ENCODE measurements around the gene C10orf90.

Gene C10orf90

GRCh38 chr10:126583552-126584200 is 86.8 kb downstream of the C10orf90 start:
- no peak overlapping the region for H3K4me2 ChIP-seq (ENCODE audit: low read length)
- no peak overlapping the region for H2AFZ ChIP-seq (ENCODE audit: low read length)
- H3K4me3 ChIP-seq (ENCODE audit: low read depth, low read length, poor library complexity, severe bottlenecking) = no peak overlapping the region
- H3K27ac ChIP-seq (ENCODE audit: low read depth, low read length, poor library complexity, severe bottlenecking) = no peak overlapping the region
- H3K79me2 ChIP-seq (ENCODE audit: insufficient read depth, low read length) = no peaks in the 10 kb centered on the region
- H3K9ac ChIP-seq (ENCODE audit: low read length) = no peak overlapping the region
- no peaks in the 10 kb centered on the region for H4K20me1 ChIP-seq (ENCODE audit: insufficient read depth, low read length)
- no peak for TF ChIP-seq CTCF (IDR thresholded peaks at IDR 0.05; ENCODE audit: low read length)
- TF ChIP-seq EZH2 (IDR thresholded peaks at IDR 0.05; ENCODE audit: borderline replicate concordance, low read length) = no peak
- no peaks in the 10 kb centered on the region for H3K9me2 ChIP-seq (ENCODE audit: low read depth, low read length)
- no peaks in the 10 kb centered on the region for H3K4me1 ChIP-seq (ENCODE audit: insufficient read depth, low read length, severe bottlenecking)
- no peaks in the 10 kb centered on the region for H3K27me3 ChIP-seq (ENCODE audit: insufficient read depth, low read length)
- no peaks in the 10 kb centered on the region for H3K36me3 ChIP-seq (ENCODE audit: insufficient read depth, low read length)
- H3K9me3 ChIP-seq (ENCODE audit: low read length) = no peaks in the 10 kb centered on the region
- H3F3A ChIP-seq (ENCODE audit: insufficient read depth, low read length) = no peaks in the 10 kb centered on the region

GRCh38 chr10:126581648-126582046 is 88.8 kb downstream of the C10orf90 start:
- Histone ChIP-seq H2AFZ (ENCODE audit: low read length) (no peak overlapping the region), H3K9me3 (ENCODE audit: low read length) (no peaks in the 10 kb centered on the region), H4K20me1 (ENCODE audit: insufficient read depth, low read length) (no peaks in the 10 kb centered on the region), H3K9ac (ENCODE audit: low read length) (no peak overlapping the region), H3K27ac (ENCODE audit: low read depth, low read length, poor library complexity, severe bottlenecking) (no peak overlapping the region), H3K4me2 (ENCODE audit: low read length) (no peak overlapping the region), H3K36me3 (ENCODE audit: insufficient read depth, low read length) (no peaks in the 10 kb centered on the region), H3K27me3 (ENCODE audit: insufficient read depth, low read length) (no peaks in the 10 kb centered on the region), H3K4me3 (ENCODE audit: low read depth, low read length, poor library complexity, severe bottlenecking) (no peak overlapping the region), H3K9me2 (ENCODE audit: low read depth, low read length) (no peaks in the 10 kb centered on the region), H3F3A (ENCODE audit: insufficient read depth, low read length) (no peaks in the 10 kb centered on the region), H3K4me1 (ENCODE audit: insufficient read depth, low read length, severe bottlenecking) (no peaks in the 10 kb centered on the region), H3K79me2 (ENCODE audit: insufficient read depth, low read length) (no peaks in the 10 kb centered on the region)
- no peak for TF ChIP-seq EZH2 (IDR thresholded peaks at IDR 0.05; ENCODE audit: borderline replicate concordance, low read length)
- TF ChIP-seq CTCF (IDR thresholded peaks at IDR 0.05; ENCODE audit: low read length) = no peak

GRCh38 chr10:126580873-126581647 is 89.4 kb downstream of the C10orf90 start:
- TF ChIP-seq EZH2 (IDR thresholded peaks at IDR 0.05; ENCODE audit: borderline replicate concordance, low read length) = no peak
- no peak for TF ChIP-seq CTCF (IDR thresholded peaks at IDR 0.05; ENCODE audit: low read length)
- no peak overlapping the region for H3K4me2 ChIP-seq (ENCODE audit: low read length)
- H2AFZ ChIP-seq (ENCODE audit: low read length) = no peak overlapping the region
- H3F3A ChIP-seq (ENCODE audit: insufficient read depth, low read length) = no peaks in the 10 kb centered on the region
- H3K36me3 ChIP-seq (ENCODE audit: insufficient read depth, low read length) = no peaks in the 10 kb centered on the region
- H3K4me1 ChIP-seq (ENCODE audit: insufficient read depth, low read length, severe bottlenecking) = no peaks in the 10 kb centered on the region
- no peak overlapping the region for H3K4me3 ChIP-seq (ENCODE audit: low read depth, low read length, poor library complexity, severe bottlenecking)
- H3K9me3 ChIP-seq (ENCODE audit: low read length) = no peaks in the 10 kb centered on the region
- no peak overlapping the region for H3K27ac ChIP-seq (ENCODE audit: low read depth, low read length, poor library complexity, severe bottlenecking)
- no peaks in the 10 kb centered on the region for H3K27me3 ChIP-seq (ENCODE audit: insufficient read depth, low read length)
- H3K79me2 ChIP-seq (ENCODE audit: insufficient read depth, low read length) = no peaks in the 10 kb centered on the region
- no peaks in the 10 kb centered on the region for H3K9me2 ChIP-seq (ENCODE audit: low read depth, low read length)
- no peak overlapping the region for H3K9ac ChIP-seq (ENCODE audit: low read length)
- no peaks in the 10 kb centered on the region for H4K20me1 ChIP-seq (ENCODE audit: insufficient read depth, low read length)
